ENCODE results near the gene CASKIN1. TPM values are rescaled to one million over a fixed set of nuclear protein-coding genes. Genes with fewer than 3 reads are reported as not detected.
"Not testable (repeated sequence)": the region's sequence is repeated elsewhere in the genome, so short reads cannot be mapped to it uniquely, and the experiment has no call there.

The CASKIN1 gene
- total RNA-seq, 2 donors from 2014 or later = 0.05 TPM; not detected in 1

DNA sequence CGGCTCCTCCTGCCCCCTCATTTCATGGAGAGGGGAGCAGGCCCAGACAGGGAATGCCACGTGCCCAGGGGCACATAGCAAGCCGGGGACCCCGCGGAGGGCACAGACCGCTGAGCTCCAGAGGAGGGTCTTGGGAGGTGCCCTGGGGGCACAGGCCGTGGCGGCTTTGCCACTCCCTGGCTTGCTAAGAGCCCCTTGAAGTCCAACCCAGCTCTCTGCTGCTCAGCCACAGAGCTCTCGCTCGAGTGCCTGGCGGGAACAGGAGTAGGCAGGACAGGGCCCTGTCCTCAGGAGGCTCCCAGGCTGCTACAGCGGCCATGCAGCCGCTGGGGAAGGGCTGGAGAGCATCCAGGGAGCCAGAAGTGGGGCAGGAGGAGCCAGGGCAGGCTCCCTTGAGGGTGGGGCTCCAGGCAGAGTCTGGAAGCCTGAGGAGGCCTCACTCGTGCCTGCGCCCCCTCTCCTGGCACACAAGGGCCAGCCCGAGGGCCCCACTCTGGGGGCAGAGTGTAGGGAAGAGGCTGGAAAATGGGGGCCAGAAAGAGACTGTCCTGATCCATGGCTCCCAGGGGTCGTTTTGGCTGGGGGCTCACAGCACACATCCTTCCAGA, 52.4 kb downstream of the CASKIN1 start:
- Mint-ChIP-seq H3K27me3 (no peaks in the 10 kb centered on the region), H3K4me3 (no peak overlapping the region), H3K27ac (no peak overlapping the region), H3K4me1 (peaks cover 9% of the 10 kb centered on the region), H3K36me3 (ENCODE audit: low read depth) (no peaks in the 10 kb centered on the region)
- no peak for ATAC-seq
- no peaks in the 10 kb centered on the region for H3K9me3 ChIP-seq (ENCODE audit: control insufficient read depth, low read length, poor library complexity, severe bottlenecking)
- no peak for DNase-seq

DNA sequence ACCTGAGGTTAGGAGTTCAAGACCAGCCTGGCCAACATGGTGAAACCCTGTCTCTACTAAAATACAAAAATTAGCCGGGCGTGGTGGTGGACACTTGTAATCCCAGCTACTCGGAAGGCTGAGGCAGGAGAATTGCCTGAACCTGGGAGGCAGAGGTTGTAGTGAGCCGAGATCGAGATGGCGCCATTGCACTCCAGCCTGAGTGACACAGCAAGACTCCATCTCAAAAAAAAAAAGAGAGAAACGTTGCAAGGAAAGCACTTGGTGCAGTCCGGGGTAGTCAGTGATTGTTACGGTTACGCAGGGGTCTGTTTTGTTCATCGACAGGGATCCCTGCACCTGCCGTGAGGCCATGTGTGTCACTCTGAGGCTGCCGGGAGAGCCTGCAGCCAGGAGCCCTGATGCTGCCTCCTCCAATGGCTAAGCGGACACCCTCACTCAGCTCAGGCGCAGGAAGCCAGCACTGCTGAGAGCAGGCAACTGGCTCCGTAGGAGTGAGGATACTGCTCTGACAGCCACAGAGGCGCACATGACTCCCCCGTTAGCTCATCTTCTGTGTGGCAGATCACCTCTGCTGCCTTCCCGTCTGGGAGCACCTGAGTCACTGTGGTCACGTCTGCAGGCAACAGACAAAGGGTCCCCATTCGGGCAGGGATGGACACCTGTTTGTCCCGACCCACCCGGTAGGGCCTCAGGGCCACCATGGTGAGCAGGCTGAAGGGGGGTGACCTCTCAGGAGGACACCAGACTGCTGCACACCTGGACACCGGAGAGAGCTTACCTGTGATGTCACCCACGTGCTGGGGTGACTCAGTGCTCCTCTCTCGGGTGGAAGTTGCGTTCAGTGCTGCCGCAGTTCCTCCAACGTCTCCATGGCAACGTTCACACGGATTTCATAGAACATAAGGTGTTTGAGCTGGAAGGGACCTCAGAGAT, 53.2 kb downstream of the CASKIN1 start:
- DNase-seq (no peak), ATAC-seq (no peak)
- Mint-ChIP-seq H3K27ac (no peak overlapping the region), H3K36me3 (ENCODE audit: low read depth) (no peaks in the 10 kb centered on the region), H3K4me1 (peaks cover 9% of the 10 kb centered on the region), H3K27me3 (no peaks in the 10 kb centered on the region), H3K4me3 (no peak overlapping the region)
- H3K9me3 ChIP-seq (ENCODE audit: control insufficient read depth, low read length, poor library complexity, severe bottlenecking) = no peaks in the 10 kb centered on the region

DNA sequence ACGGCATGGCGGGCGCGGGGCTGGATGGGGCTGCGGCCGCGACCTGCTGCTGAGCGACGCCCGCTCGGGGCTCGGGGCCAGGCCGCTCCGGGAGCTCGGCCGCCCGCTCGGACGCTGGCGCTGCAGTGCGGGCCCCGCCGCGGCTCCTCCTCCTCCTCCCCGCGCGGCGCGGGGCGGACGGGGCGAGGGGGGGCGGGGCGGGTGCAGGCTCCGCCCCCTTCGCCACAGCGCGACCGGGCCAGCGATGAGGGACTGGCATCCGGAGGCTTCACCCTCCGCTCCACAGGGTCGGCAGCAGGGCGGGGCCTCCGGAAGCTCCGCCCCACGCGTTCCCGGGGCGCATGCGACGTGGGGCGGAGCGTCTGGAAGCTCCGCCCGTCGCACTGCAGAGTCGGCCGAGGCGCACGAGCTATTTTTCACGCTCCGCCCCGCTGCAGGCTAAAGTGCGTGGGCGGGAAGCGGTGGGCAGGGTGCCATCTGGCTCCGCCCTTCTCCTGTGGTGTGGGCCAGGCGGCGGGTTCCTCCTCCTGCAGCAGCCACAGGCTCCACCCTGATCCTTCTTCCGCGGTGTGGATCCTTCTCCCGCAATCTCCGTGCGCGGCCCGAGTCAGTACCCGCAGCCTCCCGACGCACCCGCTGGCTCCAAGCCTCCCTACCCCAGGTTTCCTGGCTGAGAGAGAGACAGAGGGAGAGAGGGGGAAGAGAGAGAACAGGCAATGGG, 60.5 kb downstream of the CASKIN1 start, which contains the start of gene PKD1:
Gene PKD1, minus strand, starts transcription at position 129 of the 721 bp plus-strand sequence. CDS start 209 bp downstream, outside the sequence.
- peak; percentile 98 to 100 (median 100) for DNase-seq
- H3K4me1 Mint-ChIP-seq = peaks cover 12% of the 10 kb centered on the region
- H3K9me3 ChIP-seq (ENCODE audit: control insufficient read depth, low read length, poor library complexity, severe bottlenecking); H3K36me3 Mint-ChIP-seq (ENCODE audit: low read depth); H3K27me3 Mint-ChIP-seq: not testable (repeated sequence)
- peak within 1 kb of the TSS; percentile 92 for H3K4me3 Mint-ChIP-seq
- H3K27ac Mint-ChIP-seq = peak within 1 kb of the TSS; percentile 93
- peak; percentile 83 for ATAC-seq

DNA sequence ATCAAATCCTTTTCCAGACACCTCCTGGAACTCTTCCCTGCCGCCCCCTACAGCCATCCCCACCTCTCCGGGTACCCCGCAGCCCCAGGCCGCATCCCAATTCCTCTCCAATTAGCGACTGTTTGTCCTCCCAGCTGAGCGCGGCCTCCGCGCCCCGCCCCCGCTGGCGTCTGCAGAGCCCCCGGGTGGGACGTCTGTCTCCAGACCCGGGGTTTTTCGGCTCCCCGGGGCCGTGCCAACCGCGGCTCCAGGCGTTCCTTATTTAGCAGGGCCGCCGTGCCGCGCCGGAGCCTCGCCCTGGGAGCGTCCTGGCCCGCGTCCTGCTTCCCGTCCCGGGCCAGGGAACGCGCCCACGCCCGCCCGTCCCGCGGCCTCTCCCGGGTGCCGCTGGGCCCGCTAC, 61.3 kb downstream of the CASKIN1 start:
- H3K27me3 Mint-ChIP-seq; H3K36me3 Mint-ChIP-seq (ENCODE audit: low read depth); ATAC-seq; H3K9me3 ChIP-seq (ENCODE audit: control insufficient read depth, low read length, poor library complexity, severe bottlenecking); H3K27ac Mint-ChIP-seq; DNase-seq; H3K4me1 Mint-ChIP-seq: not testable (repeated sequence)
- peak overlapping the region; percentile 86 for H3K4me3 Mint-ChIP-seq

DNA sequence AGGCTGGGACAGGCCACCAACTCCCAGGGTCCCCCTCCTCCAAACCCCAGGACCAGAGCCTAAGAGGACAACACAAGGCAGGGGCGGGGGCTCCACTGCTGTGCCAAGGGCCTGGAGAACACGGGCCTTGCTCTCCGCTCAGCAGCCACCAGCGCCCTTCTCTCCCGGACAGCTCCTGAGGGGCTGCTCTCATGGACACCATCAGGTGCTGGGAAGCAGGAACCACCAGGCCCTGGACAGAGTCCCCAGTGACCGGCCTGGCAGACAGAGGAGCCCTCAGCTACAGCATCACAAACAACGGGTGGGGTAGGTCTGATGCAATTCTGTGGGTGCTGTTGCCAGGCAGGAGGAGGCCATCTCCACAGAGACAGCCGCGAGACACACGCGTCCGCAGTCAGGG, 62.6 kb downstream of the CASKIN1 start:
- H3K27ac Mint-ChIP-seq; H3K4me1 Mint-ChIP-seq; H3K9me3 ChIP-seq (ENCODE audit: control insufficient read depth, low read length, poor library complexity, severe bottlenecking); H3K36me3 Mint-ChIP-seq (ENCODE audit: low read depth); H3K27me3 Mint-ChIP-seq; DNase-seq; ATAC-seq: not testable (repeated sequence)
- peak overlapping the region; percentile 28 for H3K4me3 Mint-ChIP-seq

DNA sequence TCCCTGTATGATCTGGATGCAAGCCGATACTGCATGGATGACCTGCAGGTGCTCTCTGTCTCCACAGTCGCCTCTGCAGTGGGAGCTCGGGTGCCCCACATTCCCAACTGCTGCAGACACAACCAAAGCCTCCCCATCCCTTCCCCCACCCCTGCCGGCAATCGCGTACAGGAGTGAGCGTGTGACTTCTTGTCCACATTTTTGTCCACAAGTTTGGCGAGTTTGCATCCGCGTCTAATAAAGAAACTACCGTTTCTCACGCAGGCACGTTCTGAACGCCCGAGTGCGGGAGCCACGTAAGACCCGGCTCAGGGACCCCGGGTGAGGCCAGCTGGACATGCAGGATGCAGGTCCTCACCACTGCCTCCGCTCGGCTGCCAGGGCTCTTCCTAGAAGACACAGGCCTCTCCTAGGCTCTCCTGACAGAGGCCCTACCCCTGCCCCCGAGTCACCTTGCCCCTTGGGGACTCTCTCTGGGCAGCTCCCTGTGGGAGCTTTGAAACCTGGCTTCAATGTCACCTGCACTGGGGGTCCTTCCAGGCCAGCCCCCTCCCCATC, 66.4 kb downstream of the CASKIN1 start:
- ATAC-seq; H3K27me3 Mint-ChIP-seq; H3K36me3 Mint-ChIP-seq (ENCODE audit: low read depth); H3K27ac Mint-ChIP-seq; H3K4me3 Mint-ChIP-seq; DNase-seq; H3K9me3 ChIP-seq (ENCODE audit: control insufficient read depth, low read length, poor library complexity, severe bottlenecking): not testable (repeated sequence)
- H3K4me1 Mint-ChIP-seq = peaks cover 12% of the 10 kb centered on the region

DNA sequence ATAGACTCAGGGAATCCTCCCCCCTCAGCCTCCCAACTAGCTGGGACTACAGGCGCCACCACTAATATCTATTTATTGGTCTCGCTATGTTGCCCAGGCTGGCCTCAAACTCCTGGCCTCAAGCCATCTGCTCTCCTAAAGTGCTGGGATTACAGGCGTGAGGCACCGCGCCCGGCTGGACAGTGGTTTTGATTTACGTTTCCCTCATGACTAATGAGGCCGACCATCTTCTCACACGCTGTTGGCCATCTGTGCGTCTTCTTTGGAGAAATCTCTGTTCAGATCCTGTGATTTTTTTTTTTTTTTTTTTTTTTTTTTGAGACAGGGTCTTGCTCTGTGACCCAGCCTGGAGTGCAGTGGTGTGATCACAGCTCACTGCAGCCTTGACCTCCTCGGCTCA, 67.2 kb downstream of the CASKIN1 start:
- H3K4me3 Mint-ChIP-seq; H3K9me3 ChIP-seq (ENCODE audit: control insufficient read depth, low read length, poor library complexity, severe bottlenecking); H3K36me3 Mint-ChIP-seq (ENCODE audit: low read depth); DNase-seq; H3K27me3 Mint-ChIP-seq; ATAC-seq: not testable (repeated sequence)
- peaks cover 10% of the 10 kb centered on the region for H3K4me1 Mint-ChIP-seq
- H3K27ac Mint-ChIP-seq = peak overlapping the region; percentile 16

DNA sequence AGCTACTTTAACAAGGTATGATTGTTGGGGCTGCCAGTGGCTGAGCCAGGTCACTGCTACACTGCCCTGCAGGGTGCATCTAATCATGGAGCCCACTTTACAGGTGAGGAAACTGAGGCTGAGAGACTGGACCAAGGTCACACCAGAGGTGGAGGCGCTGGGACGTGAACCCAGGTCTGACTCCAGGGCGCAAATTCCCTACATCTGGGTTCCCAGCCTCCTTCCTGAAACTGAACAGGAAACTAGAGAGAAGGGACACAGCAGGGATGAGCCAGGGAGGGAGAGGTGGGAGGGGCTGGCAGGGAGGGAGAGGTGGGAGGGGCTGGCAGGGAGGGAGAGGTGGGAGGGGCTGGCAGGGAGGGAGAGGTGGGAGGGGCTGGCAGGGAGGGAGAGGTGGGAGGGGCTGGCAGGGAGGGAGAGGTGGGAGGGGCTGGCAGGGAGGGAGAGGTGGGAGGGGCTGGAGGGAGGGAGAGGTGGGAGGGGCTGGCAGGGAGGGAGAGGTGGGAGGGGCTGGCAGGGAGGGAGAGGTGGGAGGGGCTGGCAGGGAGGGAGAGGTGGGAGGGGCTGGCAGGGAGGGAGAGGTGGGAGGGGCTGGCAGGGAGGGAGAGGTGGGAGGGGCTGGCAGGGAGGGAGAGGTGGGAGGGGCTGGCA, 68.7 kb downstream of the CASKIN1 start:
- H3K4me1 Mint-ChIP-seq = peaks cover 10% of the 10 kb centered on the region
- peak overlapping the region; percentile 37 for H3K27ac Mint-ChIP-seq
- not testable (repeated sequence) for H3K36me3 Mint-ChIP-seq (ENCODE audit: low read depth); H3K27me3 Mint-ChIP-seq; H3K9me3 ChIP-seq (ENCODE audit: control insufficient read depth, low read length, poor library complexity, severe bottlenecking); H3K4me3 Mint-ChIP-seq
- peak in 1 of 3 donors; percentile 49 for DNase-seq
- peak; percentile 5 for ATAC-seq

Other genes with a start within 250 kb of the CASKIN1 start
- not detected for gene RPL3L, start 241.9 kb downstream of the CASKIN1 start, total RNA-seq
- gene NDUFB10, start 237.1 kb downstream of the CASKIN1 start, total RNA-seq = 10 to 100 TPM; 57.7 to 58.1 TPM
- gene RPS2, start 231.8 kb downstream of the CASKIN1 start, total RNA-seq = 1,000 to 10,000 TPM; 3,200 to 3,361 TPM
- not detected for gene RNF151, start 229.7 kb downstream of the CASKIN1 start, total RNA-seq
- gene TBL3, start 224.6 kb downstream of the CASKIN1 start, total RNA-seq = 10 to 100 TPM; 19.5 to 20.8 TPM
- under 1 TPM; 0.40 to 0.78 TPM for gene NOXO1, start 215.1 kb downstream of the CASKIN1 start, total RNA-seq
- gene GFER, start 212.4 kb downstream of the CASKIN1 start, total RNA-seq = 10 to 100 TPM; 16.2 to 22.1 TPM
- 1 to 10 TPM; 7.3 to 8.1 TPM for gene SYNGR3, start 206.6 kb downstream of the CASKIN1 start, total RNA-seq
- 10 to 100 TPM; 45.2 to 46.7 TPM for gene ZNF598, start 186.8 kb downstream of the CASKIN1 start, total RNA-seq
- 1 to 10 TPM in 1 of 2 donors, not detected in 1; 2.0 TPM for gene NPW, start 176.8 kb downstream of the CASKIN1 start, total RNA-seq
- gene NHERF2, start 169.7 kb downstream of the CASKIN1 start, total RNA-seq = 1 to 10 TPM; 2.2 to 3.9 TPM
- 1 to 10 TPM; 6.7 to 6.8 TPM for gene NTHL1, start 148.8 kb downstream of the CASKIN1 start, total RNA-seq
- gene TSC2, start 148.6 kb downstream of the CASKIN1 start, total RNA-seq = 100 to 1,000 TPM; 123 TPM
- 10 to 100 TPM; 86.6 to 88.9 TPM for gene PKD1, start 60.7 kb downstream of the CASKIN1 start, total RNA-seq
- under 1 TPM; 0.21 to 0.57 TPM for gene RAB26, start 48.0 kb downstream of the CASKIN1 start, total RNA-seq
- 10 to 100 TPM; 32.4 to 35.0 TPM for gene TRAF7, start 40.8 kb downstream of the CASKIN1 start, total RNA-seq
- gene MLST8, start 8.8 kb upstream of the CASKIN1 start, total RNA-seq = 10 to 100 TPM; 28.2 to 31.4 TPM
- gene BRICD5, start 14.3 kb upstream of the CASKIN1 start, total RNA-seq = 1 to 10 TPM; 2.6 to 4.0 TPM
- 1 to 10 TPM; 7.8 to 9.2 TPM for gene PGP, start 18.2 kb upstream of the CASKIN1 start, total RNA-seq
- gene E4F1, start 27.0 kb upstream of the CASKIN1 start, total RNA-seq = 10 to 100 TPM; 32.0 to 33.6 TPM
- under 1 TPM; 0.37 to 0.42 TPM for gene DNASE1L2, start 39.8 kb upstream of the CASKIN1 start, total RNA-seq
- gene ECI1, start 55.0 kb upstream of the CASKIN1 start, total RNA-seq = 10 to 100 TPM; 15.2 TPM
- gene RNPS1, start 71.5 kb upstream of the CASKIN1 start, total RNA-seq = 100 to 1,000 TPM; 204 to 224 TPM
- 10 to 100 TPM in 1 of 2 donors, 1 to 10 TPM in 1; 8.3 to 10.5 TPM for gene ABCA3, start 144.1 kb upstream of the CASKIN1 start, total RNA-seq
- 1 to 10 TPM; 2.9 to 3.3 TPM for gene CCNF, start 232.8 kb upstream of the CASKIN1 start, total RNA-seq